ENCODE results near the gene TSPAN12.

GRCh38 chr7:120834726-120835125, 23.2 kb downstream of the TSPAN12 start:
- no peak for TF ChIP-seq CTCF (tag by site-specific recombination; IDR thresholded peaks at IDR 0.05)
- no peak for TF ChIP-seq ZNF211 (tag by site-specific recombination; IDR thresholded peaks at IDR 0.05; ENCODE audit: low read depth)
- TF ChIP-seq ZNF112 (tag by site-specific recombination; IDR thresholded peaks at IDR 0.05): no peak
- TF ChIP-seq ZNF274 (IDR thresholded peaks at IDR 0.05; ENCODE audit: low read length): no peak
- TF ChIP-seq ZNF274 (tag by site-specific recombination; IDR thresholded peaks at IDR 0.05; ENCODE audit: borderline replicate concordance): no peak
- TF ChIP-seq ZNF473 (tag by site-specific recombination; IDR thresholded peaks at IDR 0.05): no peak

Measured in HEK293 (cell line).